GM18505 (cell line): ENCODE data around the gene TADA2A.

Source experiments
- ATAC-seq: cut with Tn5 transposase; IDR thresholded peaks from one replicate; pipeline ENCODE4 v1.9.1; 2021; ENCODE audit not compliant: unreplicated experiment
- POLR2A ChIP-seq: IDR thresholded peaks from 4 replicates; pipeline ENCODE4 v1.6.1; 2011; ENCODE audit warnings: borderline replicate concordance; ENCODE audit not compliant: insufficient read depth, insufficient read length; ENCODE audit errors: extremely low read depth

The TADA2A gene

DNA sequence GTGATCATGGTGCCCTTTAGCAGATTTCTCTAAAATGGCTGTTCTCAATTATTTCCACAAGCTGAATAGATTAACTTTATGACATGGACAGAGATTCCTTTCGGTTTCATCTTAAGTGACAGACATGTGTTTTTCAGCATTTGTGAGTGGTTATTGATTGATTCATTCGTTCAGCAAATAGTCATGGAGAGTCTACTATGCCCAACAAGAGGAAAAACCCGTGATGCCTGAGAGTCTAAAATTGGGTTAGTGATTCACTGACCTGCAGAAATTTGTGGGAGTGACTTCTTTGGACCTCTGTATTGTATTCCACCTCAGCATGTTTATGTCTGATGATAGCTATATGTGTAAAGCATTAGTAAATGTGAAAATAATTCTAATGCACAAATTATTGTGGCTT, 55.0 kb downstream of the TADA2A start:
- ATAC-seq = no peak
- TF ChIP-seq POLR2A = no peak

DNA sequence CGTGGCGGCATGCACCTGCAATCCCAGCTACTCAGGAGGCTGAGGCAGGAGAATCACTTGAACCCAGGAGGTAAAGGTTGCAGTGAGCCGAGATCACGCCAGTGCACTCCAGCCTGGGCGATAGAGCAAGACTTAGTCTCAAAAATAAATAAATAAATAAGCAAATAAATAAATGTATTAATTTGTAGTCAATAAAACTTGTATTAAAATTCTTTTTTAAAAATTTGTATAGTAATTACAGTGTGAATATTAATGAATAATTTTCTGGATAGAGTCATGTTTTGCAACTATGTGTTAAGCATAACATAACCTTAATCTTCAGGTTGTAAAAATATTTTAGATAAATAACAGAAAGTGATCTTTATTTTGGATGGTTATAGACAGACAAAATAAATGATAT, 55.8 kb downstream of the TADA2A start:
- no peak for ATAC-seq
- no peak for TF ChIP-seq POLR2A

DNA sequence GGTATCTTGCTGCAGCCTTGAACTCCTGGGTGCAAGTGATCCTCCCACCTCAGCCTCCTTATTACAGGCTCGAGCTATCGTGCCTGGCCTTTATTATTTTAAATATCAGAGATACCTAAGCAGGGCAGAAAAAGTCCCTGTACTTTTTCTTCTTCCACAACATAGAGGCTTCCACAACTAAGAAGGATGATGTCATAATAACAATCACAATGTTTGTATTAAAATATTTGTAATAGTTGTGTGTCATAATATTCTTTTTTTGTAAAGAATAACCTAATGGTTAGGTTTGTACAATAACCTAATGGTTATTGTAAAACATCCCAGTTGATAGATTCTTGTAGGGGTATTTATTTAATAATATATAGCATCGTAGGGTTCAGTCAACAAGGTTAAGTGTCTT, 56.4 kb downstream of the TADA2A start:
- no peak for ATAC-seq
- no peak for TF ChIP-seq POLR2A

DNA sequence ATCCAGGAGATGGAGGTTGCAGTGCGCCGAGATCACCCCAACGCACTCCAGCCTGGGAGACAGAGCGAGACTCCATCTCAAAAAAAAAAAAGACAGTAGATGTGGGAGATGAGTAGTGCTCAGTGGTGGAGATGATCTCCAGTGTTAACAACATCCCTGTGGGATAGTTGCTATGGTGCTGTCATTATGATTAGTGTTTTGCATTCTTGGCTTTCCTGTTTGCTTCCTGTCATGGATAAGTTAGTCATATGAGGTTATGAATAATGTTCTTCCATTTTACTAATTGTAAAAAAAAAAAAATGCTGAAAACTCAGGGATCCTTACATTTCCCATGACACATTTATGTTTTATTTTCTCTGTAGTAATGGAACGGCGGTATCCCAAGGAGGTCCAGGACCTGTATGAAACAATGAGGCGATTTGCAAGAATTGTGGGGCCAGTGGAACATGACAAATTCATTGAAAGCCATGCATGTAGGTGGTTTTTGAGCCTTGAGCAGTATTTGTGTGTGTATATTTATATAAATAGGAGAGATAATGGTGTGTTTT, 58.5 kb downstream of the TADA2A start:
- no peak for TF ChIP-seq POLR2A
- ATAC-seq = no peak

DNA sequence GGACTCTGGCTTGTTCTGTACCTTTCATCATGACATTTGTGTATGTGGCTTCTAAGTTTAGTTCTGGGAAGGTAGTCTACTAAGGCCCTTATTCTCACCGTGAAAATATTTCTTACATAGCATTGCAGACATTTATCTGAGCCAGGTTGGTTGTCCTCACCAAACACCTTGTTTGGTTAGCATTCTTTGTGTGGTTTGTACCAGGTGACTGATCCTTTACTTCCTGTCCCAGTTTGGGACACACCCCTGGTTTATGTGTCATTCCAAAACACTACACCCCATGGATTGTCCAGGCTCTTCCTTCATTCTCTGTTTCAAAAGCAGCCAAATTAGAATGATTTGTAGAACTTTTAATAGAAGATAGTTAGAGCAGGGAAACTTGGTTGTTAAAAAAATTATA, 59.8 kb downstream of the TADA2A start:
- ATAC-seq = no peak
- no peak for TF ChIP-seq POLR2A

DNA sequence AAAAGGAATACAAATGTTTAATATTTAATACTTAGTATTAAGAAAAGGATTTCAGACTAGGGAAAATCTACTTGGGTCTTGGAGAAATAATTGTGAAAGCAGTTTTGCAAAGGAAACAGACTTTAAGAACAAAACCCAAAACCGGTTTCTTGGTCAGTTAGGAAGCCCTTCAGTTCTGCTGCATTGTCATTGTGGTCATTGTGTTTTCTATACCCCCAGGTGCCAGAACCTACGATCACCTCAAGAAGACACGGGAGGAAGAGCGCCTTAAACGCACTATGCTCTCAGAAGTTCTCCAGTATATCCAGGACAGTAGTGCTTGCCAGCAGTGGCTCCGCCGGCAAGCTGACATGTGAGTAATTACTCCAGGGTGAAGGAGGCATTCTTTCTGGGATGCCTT, 63.5 kb downstream of the TADA2A start:
- TF ChIP-seq POLR2A = no peak
- ATAC-seq = no peak

DNA sequence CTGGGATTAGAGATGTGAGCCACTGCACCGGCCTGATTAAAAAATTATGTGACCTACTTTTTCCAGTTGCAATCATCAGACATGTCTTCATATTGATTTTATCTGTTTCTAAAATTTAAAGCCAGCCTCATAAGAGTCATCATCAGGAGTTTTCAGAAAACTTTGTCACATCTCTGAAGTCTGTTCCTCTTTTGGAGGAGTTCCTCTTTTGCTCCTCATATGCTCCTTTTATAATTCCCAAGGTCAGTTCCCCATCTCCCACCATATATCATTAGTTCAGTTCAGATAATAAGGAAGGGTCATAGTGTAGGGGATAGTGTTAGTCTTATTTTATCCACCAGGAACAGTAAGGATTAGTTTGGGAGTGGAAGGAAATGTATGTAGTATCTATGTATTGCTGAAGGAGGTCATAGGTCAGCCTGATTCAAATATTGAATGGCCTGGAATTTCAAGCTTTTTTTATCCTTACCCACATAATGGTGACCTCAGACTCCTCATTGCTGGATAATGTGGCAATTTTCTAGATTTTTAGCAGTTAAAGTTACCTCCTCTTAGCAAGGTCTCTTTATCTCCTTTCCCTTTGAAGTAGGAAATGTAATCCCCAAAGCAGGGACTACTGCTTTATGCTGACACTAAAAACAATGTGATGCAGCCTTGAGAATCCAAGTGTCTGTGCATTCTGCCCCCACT, 69.2 kb downstream of the TADA2A start:
- TF ChIP-seq POLR2A = no peak
- no peak for ATAC-seq

DNA sequence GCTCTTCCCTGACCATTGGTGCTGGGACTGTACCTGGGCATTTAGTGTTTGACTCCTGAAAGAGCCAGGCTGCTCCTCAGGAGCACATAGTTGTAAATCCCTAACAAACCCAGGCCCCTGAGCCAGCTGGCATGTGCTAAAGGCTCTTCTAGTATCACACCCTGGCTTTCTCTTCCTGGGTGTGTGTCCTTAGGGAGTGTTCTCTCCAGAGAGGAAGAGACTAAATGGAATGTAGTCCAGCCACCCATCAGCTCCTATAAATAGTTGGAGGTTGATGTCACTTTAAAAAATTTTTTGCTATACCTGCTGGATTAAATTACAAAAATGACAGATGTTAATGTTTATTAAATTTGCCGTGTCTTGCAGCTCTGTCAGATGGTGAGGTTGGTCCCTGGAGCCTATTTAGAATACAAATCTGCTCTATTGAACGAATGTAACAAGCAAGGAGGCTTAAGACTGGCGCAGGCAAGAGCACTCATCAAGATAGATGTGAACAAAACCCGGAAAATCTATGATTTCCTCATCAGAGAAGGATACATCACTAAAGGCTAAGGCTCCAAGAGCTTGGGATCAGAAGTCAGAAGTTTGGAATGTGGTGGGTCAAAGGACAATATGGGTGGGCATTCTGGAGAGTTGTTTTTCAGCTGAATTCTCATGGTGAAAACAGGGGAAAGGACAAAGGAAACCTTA, 69.9 kb downstream of the TADA2A start:
- no peak for TF ChIP-seq POLR2A
- ATAC-seq = no peak

DNA sequence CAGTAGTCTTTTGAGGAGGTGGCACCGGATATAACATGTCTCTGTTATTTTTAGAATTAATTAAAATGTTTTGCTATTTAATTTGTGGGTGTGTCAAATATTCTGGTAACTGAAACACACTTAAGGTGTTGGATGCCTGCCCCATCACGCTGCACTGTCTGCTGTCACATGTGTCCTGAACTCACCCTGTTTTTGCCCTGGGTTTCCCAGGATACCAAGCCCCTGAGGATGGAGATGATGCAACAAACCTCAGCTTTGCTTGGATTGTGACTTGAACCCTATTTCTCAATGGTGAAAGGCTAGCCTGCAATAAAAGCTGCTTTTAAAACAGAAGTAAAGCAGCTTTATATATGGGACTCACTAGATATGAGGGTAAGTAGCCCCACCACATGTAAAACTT, 71.5 kb downstream of the TADA2A start:
- no peak for TF ChIP-seq POLR2A
- ATAC-seq = no peak

DNA sequence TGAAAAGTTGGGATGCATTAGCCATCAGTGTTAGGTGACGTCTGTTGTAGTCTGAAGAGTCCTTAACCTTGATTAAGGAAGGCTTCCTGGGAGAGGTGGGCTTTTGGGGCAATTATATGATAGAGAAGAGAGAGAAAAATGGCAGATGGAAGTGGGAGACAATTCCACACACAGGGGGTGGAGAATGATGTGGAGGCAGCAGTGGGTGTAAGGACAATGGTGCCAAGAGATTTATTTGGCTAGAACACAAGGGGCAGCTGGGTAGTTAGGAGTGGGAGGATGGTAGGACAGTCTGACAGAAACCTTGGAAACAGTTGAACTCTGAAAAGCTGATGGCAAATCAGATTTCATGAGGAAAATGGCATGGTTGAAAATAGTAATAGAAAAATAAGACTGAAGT, 72.3 kb downstream of the TADA2A start:
- no peak for ATAC-seq
- TF ChIP-seq POLR2A = no peak

DNA sequence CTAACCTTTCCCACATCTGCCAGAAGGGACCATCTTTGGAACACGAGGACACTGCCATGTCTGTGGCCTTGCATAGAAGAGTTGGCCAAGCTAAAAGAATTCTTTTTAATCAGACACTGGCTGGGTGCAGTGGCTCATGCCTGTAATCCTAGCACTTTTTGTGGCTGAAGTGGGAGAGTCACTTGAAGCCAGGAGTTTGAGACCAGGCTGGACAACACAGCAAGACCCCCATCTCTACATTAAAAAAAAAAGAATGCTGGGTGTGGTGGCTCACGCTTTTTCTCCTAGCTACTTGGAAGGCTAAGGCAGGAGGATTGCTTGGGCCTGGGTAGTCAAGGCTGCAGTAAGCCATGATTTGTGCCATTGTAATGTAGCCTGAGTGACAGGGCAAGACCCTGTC, 73.7 kb downstream of the TADA2A start:
- TF ChIP-seq POLR2A = no peak

DNA sequence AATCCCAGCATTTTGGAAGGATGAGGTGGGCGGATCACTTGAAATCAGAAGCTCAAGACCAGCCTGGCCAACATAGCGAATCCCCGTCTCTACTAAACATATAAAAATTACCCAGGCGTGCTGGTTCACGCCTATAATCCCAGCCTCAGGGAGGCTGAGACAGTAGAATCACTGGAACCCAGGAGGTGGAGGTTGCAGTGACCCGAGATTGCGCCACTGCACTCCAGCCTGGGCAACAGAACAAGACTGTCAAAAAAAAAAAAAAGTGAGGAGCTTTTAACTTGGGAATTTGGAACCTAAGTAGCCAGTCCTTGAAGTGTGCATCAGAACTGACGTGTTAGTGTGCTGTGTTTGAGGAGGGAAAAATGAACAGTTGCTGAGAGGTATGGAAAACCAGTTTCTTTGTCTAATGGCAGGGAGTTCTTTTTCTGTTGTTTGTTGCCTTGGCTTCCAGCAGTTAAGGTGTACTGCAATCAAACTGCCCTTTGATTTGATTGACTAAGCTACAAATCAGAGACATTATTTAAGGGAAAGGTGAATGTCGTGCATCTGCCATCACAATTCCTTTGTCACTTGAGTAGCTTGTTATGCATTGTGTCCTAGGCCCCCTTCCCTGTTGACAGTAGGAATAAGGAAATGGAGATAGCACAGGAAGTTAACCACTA, 74.4 kb downstream of the TADA2A start:
- no peak for ATAC-seq
- no peak for TF ChIP-seq POLR2A

More for the DNA sequence above, 73.7 kb downstream of the TADA2A start:
- no peak for ATAC-seq

DNA sequence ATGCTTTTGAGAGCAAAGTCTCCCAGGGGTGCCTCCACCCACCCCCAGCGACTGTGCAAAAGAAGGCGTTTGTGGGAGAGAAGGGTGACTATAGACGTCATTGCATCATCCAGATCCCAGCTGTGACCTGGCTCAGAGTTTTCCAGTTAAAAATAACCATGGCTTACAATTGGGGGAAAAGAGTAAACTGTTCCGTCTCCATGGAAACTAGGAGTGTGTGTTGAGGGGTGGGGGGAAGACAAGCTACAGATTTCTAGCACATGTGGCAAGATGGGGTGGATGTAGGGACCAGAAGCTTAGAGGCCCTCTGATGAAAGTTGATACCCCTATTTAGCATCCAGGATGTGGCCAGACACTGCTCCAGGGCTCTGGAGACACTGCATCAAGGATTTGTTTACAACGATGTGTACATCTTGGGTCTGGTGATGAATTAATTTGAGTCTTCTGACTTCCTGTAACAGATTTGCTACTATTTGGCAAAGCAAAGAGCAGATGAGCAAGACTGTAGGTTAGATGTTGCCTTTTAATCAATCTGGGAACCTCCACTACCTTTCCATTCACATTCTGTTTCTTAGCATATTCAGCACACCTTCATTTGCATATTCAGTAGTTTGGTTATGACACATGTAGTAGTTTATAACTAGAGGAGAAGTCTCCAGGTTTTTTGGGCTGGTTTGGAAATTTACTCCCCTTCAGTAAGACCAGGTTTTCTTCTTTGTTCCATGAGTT, 76.8 kb downstream of the TADA2A start:
- no peak for ATAC-seq

DNA sequence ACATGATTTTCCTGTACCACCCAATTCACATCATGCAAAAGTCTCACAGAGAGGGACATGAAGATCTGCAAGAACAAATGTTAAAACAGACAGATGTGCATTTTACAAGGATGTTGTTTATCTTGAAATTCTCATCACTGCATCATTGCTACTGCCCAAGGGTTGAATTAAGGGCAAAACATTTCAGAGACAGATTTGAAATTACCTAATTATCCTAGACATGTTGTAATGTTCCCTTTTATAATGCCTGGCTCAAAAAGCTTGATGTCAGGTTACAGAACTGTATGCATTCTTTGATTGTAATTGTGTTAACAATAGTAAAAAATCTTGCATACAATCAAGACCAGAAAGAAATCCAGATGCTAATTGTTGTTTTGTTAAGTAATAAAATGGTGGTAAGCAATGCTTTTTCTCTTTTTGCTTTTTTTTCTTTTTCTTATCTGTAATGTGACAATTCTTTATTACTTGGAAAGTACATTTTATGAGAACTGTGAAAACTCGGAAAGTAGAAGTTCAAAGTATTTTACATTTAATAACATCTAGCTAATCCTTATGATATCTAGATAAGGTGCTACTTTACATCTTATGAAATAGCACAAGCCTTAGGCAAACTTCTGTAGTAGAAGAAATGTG, 79.4 kb downstream of the TADA2A start:
- no peak for ATAC-seq
- TF ChIP-seq POLR2A = no peak

More for the DNA sequence above, 76.8 kb downstream of the TADA2A start:
- no peak for TF ChIP-seq POLR2A
